GM18498 (cell line): Measurements from ENCODE around the gene IL3RA.
"Not testable (repeated sequence)": the region's sequence is repeated elsewhere in the genome, so short reads cannot be mapped to it uniquely, and the experiment has no call there.

Source experiments
- ATAC-seq: cut with Tn5 transposase; IDR thresholded peaks from one replicate; pipeline ENCODE4 v1.9.1; 2021; ENCODE audit warnings: mild to moderate bottlenecking, moderate library complexity; ENCODE audit not compliant: unreplicated experiment

The IL3RA gene

DNA sequence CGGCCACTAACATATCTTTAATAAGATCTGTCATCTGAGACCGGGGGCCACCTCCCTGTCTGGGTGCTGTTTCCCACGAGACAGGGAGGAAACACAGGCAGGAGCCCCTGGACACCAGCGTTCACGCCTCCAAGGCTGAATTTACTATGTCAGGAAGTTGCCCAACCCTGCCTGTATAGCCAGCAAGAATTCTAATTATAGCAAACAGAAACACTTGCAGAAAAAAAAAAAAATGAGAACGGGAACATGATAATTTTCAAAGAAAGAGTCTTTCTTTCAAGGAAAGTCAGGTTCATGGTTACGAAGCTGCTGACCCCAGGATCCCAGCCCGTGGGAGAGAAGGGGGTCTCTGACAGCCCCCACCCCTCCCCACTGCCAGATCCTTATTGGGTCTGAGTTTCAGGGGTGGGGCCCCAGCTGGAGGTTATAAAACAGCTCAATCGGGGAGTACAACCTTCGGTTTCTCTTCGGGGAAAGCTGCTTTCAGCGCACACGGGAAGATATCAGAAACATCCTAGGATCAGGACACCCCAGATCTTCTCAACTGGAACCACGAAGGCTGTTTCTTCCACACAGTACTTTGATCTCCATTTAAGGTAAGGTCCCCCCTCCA is at the start of gene IL3RA:
Gene IL3RA (plus strand): TSS at position 455 of the 613 bp plus-strand sequence. CDS start 4,981 bp downstream, outside the sequence.
- peak; percentile 55 for ATAC-seq

DNA sequence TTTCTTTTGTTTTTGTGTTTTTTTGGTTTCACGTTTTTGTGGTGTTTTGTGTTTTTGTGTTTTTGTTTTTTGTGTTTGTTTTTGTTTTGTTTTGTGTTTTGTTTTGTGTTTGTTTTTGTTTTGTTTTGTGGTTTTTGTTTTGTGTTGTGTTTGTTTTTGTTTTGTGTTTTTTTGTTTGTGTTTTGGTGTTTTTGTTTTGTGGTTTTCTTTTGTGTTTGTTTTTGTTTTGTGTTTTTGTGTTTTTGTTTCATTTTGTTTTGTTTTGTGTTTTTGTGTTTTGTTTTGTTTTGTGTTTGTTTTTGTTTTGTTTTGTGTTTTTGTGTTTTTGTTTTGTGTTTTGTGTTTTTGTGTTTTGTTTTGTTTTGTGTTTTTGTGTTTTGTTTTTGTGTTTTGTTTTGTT is 47.0 kb upstream of the IL3RA start:
- ATAC-seq = no peak

DNA sequence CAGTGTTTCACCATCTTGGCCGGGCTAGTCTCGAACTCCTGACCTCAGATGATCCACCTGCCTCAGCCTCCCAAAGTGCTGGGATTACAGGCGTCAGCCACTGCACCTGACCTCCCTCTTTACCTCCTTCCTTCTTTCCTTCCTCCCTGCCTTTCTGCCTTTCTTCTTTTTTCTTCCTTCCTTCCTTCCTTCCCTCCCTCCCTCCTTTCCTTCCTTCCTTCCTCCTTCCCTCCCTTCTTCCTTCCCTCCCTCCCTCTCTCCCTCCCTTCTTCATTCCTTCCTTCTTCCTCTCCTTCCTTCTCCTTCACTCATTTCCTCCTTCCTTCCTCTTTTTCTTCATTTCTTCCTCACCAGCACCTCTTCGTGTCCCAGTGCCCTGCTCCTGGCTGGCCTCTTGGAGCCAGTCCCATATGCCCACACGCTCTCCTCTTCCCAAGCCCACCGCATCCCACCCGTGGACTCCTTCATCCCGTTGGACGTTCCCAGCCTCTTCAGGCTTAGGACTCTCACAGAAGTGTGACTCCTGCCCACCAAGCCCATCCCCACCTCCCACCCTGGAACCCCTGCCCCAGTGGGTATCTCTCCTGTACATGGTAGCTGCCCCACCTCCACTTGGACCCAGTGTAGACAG is 45.4 kb upstream of the IL3RA start:
- no peak for ATAC-seq

DNA sequence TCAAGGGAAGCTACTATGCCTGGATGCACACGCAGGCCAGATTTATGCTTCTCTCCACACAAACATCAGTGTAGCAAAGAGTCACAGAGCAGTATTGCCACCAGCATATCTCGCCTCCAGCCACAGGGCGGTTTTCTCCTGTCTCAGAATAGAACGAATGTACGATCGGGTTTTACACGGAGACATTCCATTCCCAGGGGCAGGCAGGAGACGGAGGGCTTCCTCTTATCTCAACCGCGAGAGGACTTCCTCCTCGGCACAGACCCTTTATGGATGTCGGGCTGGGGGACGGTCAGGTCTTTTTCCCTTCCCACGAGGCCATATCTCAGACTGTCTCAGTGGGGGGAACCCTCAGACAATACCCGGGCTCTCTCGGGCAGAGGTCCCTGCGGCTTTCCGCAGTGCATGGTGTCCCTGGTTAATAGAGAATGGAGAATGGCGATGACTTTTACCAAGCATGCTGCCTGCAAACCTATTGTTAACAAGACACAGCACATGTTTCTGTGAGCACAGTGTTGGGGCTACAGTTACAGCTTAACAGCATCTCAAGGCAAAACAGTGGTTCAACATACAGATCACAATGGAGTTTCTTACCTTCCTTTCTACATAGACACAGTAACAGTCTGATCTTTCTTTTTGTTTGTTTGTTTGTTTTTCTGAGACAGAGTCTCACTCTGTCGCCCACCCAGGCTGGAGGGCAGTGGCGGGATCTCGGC is 43.9 kb upstream of the IL3RA start:
- no peak for ATAC-seq

DNA sequence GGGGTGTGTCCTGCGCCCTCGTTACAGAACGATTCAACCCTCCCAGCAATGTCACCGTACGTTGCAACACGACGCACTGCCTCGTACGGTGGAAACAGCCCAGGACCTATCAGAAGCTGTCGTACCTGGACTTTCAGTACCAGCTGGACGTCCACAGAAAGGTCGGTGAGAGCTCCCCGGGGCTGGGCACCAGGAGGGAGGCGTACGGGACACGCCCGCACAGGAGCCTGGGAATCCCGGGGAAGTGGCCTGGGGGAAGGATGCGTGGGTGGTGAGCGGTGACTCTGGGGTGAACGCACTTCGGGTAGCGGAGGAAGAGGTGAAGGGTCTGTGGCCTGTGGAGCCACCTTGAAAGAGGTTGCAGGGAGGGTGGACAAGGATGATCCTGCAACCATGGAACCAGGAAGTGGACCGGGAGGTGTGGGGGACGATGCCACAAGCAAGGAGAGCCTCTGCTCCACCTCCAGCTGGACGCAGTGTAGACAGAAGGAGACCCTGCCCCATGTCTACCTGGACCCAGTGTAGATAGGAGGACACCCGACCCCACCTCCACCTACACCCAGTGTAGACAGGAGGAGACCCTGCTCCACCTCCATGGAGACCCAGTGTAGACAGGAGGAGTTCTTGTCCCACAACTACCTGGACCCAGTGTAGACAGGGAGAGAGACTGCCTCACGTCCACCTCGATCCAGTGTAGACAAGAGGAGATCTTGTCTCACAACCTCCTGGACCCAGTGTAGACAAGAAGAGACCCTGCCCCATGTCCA is 42.1 kb upstream of the IL3RA start:
- ATAC-seq = no peak

DNA sequence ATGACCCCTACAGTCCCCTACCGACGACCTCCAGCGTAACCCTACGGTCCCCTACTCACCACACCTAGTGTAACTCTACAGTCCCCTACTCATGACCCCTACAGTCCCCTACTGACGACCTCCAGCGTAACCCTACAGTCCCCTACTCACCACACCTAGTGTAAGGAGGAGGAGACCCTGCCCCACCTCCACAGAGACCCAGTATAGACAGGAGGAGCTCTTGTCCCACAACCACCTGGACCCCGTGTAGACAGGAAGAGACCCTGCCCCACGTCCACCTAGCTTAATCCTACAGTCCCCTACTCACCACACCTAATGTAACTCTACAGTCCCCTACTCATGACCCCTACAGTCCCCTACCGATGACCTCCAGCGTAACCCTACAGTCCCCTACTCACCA is 41.0 kb upstream of the IL3RA start:
- no peak for ATAC-seq

DNA sequence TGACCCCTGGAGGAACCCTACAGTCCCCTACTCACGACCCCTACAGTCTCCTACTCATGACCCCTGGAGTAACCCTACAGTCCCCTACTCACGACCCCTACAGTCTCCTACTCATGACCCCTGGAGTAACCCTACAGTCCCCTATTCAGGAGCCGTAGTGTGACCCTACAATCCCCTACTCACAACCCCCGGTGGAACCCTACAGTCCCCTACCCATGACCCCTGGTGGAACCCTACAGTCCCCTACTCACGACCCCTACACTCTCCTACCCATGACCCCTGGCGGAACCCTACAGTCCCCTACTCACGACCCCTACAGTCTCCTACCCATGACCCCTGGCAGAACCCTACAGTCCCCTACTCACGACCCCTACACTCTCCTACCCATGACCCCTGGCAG is 39.0 kb upstream of the IL3RA start:
- not testable (repeated sequence) for ATAC-seq

DNA sequence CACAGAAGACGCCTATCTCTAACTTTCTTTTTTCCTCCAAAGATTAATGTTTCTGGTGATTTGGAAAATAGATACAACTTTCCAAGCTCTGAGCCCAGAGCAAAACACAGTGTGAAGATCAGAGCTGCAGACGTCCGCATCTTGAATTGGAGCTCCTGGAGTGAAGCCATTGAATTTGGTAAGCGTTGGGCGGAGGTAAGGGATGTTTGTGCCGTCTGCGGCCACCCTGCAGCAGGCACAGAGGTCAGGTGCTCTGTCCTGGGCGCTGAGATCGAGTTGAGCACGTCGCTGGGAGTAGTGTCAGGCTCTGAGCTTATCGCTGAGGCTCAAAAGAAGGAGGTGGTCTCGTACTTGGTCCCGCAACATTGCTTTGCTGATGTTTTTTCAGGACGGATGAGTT is 36.1 kb upstream of the IL3RA start:
- no peak for ATAC-seq

DNA sequence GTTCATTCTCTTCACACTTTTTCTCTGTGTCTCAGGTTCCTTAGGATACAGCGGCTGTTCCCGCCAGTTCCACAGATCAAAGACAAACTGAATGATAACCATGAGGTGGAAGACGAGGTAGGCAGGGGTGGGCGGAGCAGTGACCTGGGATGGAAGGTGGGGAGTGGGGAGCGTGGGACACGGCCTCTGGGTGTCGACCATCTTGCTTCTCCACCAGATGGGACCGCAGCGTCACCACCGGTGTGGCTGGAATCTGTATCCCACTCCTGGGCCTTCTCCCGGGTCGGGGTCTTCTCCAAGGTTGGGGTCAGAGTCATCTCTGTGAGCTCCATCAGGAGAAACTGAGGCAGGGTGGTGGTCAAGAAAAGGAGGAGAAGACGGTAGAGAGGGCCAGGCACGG is 31.2 kb upstream of the IL3RA start:
- ATAC-seq = no peak

DNA sequence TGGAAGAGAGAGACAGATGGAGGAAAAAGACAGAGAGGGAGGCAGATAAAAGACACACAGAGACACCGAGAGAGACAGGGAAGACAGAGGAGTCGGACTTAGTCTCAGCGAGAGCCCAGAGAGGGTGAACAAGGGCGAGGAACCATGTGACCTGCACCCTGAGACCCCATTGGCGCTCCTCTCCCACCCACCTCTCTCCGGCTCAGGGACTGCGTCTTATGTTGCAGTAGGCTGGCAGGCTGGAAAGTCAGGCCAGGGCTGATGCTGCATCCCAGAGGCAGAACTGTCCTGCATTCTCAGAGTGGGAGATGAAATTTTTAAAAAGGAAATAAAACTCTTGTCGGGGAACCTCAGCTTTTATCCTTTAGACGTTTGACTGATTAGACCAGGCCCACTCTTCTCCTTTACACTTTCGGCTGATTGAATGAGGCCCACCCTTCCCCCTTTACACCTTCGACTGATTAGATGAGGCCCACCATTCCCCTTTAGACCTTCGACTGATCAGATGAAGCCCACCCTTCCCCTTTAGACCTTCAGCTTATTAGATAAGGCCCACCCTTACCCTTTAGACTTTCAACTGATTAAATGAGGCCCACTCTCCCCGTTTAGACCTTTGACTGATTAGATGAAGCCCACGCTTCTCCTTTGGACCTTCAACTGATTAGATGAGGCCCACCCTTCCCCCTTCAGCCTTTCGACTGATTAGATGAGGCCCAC is 29.5 kb upstream of the IL3RA start:
- ATAC-seq = no peak

DNA sequence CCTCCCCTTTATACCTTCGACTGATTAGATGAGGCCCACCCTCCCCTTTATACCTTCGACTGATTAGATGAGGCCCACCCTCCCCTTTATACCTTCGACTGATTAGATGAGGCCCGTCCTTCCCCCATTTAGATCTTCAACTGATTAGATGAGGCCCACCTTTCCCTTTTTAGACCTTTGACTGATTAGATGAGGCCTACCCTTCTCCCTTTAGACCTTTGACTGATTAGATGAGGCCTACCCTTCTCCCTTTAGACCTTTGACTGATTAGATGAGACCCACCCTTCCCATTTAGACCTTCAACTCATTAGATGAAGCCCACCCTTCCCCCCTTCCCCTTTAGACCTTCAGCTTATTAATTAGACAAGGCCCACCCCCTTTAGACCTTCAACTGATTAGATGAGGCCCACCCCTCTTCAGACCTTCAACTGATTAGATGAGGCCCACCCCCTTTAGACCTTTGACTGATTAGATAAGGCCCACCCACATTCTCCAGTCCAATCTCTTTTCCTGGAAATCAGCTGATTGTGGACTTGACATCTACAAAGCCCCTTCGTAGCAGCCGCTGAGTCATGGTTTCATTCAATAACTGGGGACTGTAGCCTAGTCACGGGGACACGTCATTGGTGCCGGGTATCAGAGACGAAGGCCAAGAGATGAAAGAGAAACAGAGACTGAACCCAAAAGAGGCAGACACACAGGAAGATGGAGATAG is 28.8 kb upstream of the IL3RA start:
- no peak for ATAC-seq

DNA sequence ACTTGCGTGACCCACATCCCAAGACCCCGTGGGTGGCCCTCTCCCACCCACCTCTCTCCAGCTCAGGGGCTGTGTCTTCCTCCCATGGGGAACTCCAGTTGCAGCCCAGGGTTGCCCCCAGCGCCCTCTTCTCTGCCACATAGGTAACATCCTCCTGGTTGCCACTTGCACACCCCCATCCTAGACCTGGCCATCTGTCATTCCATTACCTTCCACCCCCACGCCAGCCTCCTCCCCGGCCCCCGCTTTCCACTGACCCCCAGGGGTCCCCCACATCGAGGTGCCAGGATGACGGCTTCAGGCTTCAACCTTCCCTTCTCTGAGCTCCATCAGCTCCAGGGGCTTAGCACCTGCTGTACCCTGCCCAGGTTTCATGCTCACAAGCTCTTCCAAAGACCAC is 28.1 kb upstream of the IL3RA start:
- ATAC-seq = no peak

DNA sequence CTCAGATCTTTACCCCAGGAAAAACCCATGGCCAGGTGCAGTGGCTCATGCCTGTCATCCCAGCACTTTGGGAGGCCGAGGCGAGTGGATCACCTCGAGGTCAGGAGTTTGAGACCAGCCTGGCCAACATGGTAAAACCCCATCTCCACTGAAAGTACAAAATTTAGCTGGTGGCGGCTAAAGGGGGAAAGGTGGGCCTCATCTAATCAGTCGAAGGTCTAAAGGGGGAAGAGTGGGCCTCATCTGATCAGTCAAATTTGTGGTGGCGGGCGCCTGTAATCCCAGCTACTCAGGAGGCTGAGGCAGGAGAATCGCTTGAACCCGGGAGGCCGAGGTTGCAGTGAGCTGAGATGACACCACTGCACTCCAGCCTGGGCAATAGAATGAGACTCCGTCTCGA is 27.7 kb upstream of the IL3RA start:
- not testable (repeated sequence) for ATAC-seq

DNA sequence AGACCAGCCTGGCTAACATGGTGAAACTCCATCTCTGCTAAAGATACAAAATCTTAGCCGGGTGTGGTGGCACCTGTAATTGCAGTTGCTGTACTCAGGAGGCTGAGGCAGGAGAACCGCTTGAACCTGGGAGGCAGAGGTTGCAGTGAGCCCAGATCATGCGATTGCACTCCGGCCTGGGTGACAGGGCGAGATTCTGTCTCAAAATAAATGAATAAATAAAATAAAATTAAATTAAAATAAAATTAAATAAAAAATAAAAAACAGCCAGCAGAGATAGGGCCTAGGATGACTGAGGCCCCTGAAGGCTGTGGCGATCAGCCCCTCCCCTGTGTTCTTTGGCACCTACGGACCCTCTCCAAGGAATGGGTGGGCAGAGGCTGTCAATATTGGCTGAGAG is 22.8 kb upstream of the IL3RA start:
- no peak for ATAC-seq

DNA sequence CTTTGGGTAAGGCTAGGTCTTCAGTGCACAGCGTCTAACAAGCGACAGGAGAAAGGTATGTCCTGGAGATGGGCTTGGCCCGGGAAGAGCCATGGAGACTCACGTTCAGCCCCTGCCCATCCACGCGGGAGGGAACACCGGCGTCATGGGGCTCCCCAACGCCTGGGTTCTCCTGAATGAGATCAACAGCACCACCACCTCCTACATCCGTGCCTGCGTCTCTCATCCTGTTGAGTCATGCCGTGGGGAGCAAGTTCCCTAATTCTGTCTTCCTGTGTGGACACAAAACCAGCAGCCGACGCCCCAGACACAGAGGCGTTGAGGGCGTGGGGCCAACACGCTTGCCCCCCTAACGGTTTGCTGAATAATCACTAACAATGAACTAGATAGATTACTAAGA is 20.1 kb upstream of the IL3RA start:
- ATAC-seq = no peak

DNA sequence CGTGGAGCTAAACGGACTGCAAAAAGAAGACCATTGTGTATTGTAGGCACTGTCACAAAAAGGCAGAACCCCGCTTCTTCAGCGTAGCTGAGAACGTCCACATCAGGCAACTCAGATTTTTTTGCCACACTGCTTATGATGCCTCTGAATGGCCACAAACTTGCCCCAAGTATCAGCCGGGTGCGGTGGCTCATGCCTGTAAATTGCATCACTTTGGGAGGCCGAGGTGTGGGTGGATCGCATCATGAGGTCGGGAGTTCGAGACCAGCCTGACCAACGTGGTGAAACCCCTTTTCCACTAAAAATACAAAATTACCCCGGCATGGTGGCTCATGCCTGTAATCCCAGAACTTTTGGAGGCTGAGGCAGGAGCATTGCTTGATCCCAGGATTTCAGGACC is 14.9 kb upstream of the IL3RA start:
- no peak for ATAC-seq

DNA sequence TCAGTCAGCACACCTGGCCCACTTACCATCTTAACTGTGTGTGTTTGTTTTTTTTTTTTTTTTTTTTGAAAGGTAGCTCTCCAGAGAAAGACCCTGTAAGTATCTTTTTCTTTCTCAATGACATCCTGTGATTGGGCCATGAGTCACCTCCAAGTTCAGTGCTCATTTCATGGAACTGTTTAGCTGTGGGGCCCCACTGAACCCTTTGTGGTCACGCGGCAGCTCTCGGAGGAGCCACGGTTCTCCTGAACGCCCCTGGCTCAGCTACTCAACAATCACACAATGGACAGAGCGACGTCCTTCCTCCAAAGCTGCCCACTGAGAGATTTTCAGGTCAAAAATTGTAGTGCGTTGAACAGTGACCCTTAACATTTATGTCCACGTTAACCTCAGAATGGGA is 14.2 kb upstream of the IL3RA start:
- no peak for ATAC-seq

DNA sequence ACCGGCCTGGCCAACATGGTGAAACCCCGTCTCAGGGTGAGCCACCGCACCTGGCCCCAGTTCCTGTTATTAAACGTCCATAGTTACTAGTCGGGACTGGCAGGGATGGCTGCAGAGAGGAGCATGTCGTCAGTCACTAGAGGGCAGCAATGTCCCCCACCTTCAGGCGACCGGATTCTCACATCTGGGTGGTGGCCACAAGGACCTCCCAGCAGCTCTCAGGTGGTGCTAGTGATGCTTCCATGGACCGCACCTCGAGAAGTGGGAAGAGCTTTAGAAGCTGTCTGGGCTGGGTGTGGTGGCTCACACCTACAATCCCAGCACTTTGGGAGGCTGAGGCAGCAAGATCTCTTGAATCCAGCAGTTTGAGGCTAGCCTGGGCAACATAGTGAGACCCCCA is 13.3 kb upstream of the IL3RA start:
- ATAC-seq = peak; percentile 79

DNA sequence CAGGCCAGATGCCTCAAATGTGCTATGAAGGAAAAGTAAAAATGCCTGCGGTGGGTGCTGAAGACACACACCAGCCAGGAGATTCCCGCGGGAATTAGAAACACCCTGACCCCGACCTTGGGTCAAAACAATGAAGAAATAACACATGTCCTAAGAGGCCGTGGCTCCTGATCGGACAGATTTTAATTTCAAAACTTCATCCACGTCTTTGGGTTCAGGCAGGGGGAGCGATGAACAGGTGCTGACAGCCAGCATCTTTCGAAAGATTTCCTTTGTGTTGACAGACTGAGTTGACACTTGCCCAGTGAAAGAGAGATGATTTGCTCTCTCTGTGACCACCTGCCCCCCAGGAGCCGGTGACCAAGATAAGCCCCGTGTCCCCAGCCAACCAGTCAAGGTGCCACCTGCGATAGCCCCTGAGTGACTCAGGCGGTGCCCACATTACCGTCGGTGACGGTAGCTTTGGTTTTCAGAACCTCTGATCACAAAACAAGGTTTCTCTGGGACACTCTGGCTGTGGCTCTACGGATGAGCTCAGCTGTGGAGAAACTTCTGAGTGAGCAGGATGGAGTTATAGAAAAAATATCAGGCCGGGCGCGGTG is 11.0 kb upstream of the IL3RA start:
- no peak for ATAC-seq
